ENCODE data around the gene ERCC4. TPM values are rescaled to one million over a fixed set of nuclear protein-coding genes. Genes with fewer than 3 reads are reported as not detected.

Gene ERCC4
- total RNA-seq, 1 donor from 2014 or later: 10.2 TPM

DNA sequence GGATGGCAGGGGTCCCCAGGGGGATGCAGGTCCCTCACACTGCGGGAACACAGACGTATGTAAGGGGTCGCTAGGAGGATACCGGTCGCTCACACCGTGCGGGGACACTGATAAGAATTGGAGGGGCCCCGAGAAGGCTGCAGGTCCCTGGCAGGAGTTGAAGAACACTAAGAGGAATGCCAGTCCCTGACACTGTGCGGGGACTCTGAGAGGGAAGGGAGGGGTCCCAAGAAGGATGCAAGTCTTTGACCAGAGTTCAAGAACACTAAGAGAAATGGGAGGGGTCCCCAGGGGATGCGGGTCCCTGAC, 510 bp downstream of the ERCC4 start:
- Mint-ChIP-seq H3K4me3 (peak overlapping the region; percentile 92), H3K36me3 (ENCODE audit: low read depth) (peaks cover 18% of the 10 kb centered on the region), H3K4me1 (peaks cover 25% of the 10 kb centered on the region), H3K27me3 (no peaks in the 10 kb centered on the region), H3K27ac (peak overlapping the region; percentile 88), H3K9me3 (no peaks in the 10 kb centered on the region)
- POLR2A ChIA-PET: interaction anchor here (1.0 to 1.4 kb wide), 3 partner anchors 366 to 712 kb away, joined by 3 to 18 read pairs (median 3); partner anchors contain the start of genes BFAR and PARN
- CTCF ChIA-PET: interaction anchor here (0.8 to 1.4 kb wide), 9 partner anchors 10 to 1825 kb away, joined by 3 to 8 read pairs (median 4); no protein-coding TSS in a partner anchor
- no peak for TF ChIP-seq CTCF (IDR thresholded peaks at IDR 0.05)
- DNase-seq (no peak), ATAC-seq (ENCODE audit: low read depth) (no peak)
- intact Hi-C loops (cut with micrococcal nuclease): loop anchor here (1.0 to 10.0 kb wide), 4 partner anchors 382 to 1118 kb away; partner anchors contain the start of genes CPPED1 and PARN

DNA sequence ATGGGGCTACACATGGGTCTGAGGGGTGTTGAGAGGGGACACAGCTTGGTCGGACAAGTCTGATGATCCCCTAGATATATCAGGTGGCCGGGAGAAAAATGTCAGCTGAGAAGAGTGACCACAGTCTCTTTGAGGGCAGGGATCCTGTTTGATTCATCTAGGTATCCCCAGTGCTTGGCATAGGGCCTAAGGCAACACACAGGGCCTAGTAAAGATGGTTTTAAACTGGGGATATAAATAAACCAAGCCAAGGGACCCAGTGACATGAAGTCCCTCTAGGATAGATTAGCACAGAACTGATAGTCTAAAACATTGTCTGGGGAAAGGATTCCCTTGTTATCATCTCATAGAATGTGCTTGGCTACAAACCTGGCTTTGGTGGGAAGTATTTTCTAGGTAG, 1.4 kb downstream of the ERCC4 start:
- CTCF ChIA-PET: no interaction called here
- intact Hi-C loops (cut with micrococcal nuclease): loop anchor here (5.0 to 10.0 kb wide), 3 partner anchors 381 to 1119 kb away; partner anchors contain the start of gene CPPED1

GRCh38 chr16:13923703-13924298, 3.8 kb downstream of the ERCC4 start:
- ChIA-PET POLR2A (no interaction called here), CTCF (interaction anchor here (0.6 to 2.7 kb wide), 17 partner anchors 8 to 671 kb away, joined by 3 to 16 read pairs (median 4); no protein-coding TSS in a partner anchor)
- Mint-ChIP-seq H3K27me3 (no peaks in the 10 kb centered on the region), H3K4me3 (no peak overlapping the region), H3K36me3 (ENCODE audit: low read depth) (peaks cover 35% of the 10 kb centered on the region), H3K4me1 (peaks cover 25% of the 10 kb centered on the region), H3K27ac (no peak overlapping the region), H3K9me3 (no peaks in the 10 kb centered on the region)
- TF ChIP-seq CTCF (IDR thresholded peaks at IDR 0.05): peak; percentile 33
- intact Hi-C loops (cut with micrococcal nuclease): loop anchor here (1.0 to 10.0 kb wide), 7 partner anchors 326 to 1122 kb away; partner anchors contain the start of gene CPPED1
- DNase-seq: no peak
- no peak for ATAC-seq (ENCODE audit: low read depth)

More for the DNA sequence above, 1.4 kb downstream of the ERCC4 start:
- no peak for DNase-seq
- Mint-ChIP-seq H3K27me3 (no peaks in the 10 kb centered on the region), H3K9me3 (no peaks in the 10 kb centered on the region), H3K4me1 (peaks cover 25% of the 10 kb centered on the region), H3K4me3 (peak overlapping the region; percentile 92), H3K27ac (peak overlapping the region; percentile 4), H3K36me3 (ENCODE audit: low read depth) (peaks cover 25% of the 10 kb centered on the region)
- no peak for TF ChIP-seq CTCF (IDR thresholded peaks at IDR 0.05)
- POLR2A ChIA-PET: interaction anchor here (0.7 kb wide), 1 partner anchor 293 kb away, joined by 3 read pairs; no protein-coding TSS in a partner anchor
- ATAC-seq (ENCODE audit: low read depth): no peak

DNA sequence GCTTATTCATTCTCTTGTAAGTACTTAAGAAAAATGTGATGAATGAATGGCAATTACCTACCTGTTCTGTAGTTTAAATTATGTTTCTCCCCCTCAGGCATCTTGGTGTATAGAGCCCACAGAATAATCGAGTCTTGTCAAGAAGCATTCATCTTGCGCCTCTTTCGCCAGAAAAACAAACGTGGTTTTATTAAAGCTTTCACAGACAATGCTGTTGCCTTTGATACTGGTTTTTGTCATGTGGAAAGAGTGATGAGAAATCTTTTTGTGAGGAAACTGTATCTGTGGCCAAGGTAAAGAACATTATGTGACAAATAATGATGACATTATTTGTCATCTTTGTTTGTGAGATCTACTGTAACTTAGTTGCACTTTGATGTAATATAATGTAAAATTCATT, 6.5 kb downstream of the ERCC4 start:
- POLR2A ChIA-PET: no interaction called here

More for the DNA sequence above, 6.5 kb downstream of the ERCC4 start:
- CTCF ChIA-PET: no interaction called here
- H3K27me3 Mint-ChIP-seq: no peaks in the 10 kb centered on the region
- H3K4me1 Mint-ChIP-seq: peaks cover 3% of the 10 kb centered on the region
- H3K27ac Mint-ChIP-seq: no peak overlapping the region
- no peak for DNase-seq
- ATAC-seq (ENCODE audit: low read depth): no peak
- intact Hi-C loops (cut with micrococcal nuclease): loop anchor here (10.0 kb wide), 1 partner anchor 678 kb away; no protein-coding TSS in a partner anchor
- H3K36me3 Mint-ChIP-seq (ENCODE audit: low read depth): peaks cover 37% of the 10 kb centered on the region
- TF ChIP-seq CTCF (IDR thresholded peaks at IDR 0.05): no peak
- H3K4me3 Mint-ChIP-seq: no peak overlapping the region
- H3K9me3 Mint-ChIP-seq: no peaks in the 10 kb centered on the region
